NCI-H82 (cell line): Measurements from ENCODE around the gene GNB1.

ENCODE experiments used
- DNase-seq: peaks from one replicate; lab custom pipeline; 2025; lab: John Stamatoyannopoulos, UW

Gene GNB1

GRCh38 chr1:1781526-1781903 is 109.4 kb downstream of the GNB1 start:
- peak; percentile 57 for DNase-seq

DNA sequence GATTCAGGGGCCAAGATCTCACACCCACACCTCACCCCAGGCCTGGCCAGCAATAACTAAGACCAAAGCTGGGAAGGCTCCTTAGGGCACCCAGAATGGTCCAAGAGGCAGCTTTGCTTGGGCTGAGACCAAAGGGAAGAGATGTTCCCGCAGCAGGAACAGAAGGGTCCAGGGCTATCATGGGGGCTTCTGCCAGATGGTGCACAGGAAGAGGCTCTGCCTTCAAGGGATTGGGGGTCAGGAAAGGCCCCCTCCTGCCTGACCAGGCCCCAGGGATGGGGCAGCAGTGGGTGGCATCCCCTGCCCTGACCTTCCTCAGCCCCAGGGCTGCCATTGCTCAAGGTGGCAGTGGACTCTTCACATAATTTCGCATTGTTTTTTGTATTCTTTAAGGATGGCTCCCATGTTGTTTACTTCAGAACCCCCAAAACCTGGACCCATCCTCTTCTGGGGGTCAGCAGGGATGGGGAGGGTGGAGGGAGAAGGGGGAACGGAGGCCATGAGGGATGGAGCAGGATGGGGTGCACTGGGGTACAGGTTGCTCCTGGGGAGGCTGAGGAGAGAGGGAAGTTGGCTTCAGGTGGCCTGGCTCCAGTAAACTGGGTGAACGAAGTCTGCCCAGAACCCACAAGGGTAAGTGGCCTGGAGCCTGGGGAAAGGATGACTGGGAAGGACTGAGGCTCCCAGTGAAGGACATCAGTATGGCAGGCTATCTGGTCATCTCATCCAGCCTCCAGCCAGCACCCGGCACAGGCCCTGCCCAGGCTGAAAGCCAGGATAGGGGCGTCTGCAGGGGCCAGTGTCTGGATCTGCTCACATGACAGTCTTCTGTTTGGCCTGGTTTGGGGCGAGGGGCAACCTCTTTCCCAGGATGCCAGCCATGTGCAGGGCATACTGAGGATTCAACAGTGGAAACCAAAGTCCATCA is 110.0 kb downstream of the GNB1 start:
- DNase-seq: no peak

DNA sequence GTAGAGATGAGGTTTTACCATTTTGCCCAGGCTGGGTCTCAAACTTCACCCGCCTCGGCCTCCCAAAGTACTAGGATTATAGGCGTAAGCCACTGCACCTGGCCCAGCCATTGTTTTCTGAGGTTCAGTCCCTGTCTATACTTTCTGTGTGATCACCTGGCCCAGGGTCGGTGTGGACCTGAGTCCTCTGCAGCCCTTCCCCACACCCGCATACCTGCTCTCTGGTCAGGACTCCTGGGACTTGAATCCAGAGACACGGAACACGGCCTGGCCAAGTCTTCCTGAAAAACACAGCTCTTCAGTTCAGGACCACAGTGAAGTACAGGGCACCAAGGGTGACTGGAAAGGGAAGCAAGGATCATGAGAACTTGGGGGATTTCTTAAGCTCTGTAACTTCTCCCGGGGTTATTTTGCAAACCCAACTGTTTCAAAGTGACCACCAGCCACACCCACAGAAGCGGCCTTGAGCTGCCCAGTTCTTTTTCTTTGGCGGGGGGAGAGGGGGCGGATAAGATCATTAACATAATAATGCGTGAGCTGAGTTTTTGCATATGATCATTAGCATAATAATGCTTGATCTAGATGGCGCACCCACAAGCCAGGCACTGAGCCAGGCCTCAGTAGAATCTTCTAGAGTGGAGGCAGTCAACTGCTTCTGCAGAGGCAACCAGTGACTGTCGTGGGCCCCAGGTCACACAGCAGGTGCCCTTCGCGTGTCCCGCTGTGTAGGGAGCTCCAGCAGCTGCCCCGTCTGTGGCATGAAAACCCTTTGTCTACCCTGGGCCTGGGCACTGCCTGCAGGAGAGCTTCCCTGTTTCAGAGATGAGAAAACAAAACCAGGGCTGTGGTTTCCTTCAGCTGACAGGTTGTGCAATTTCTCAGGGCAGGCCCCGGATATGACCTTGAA is 110.9 kb downstream of the GNB1 start:
- peak; percentile 29 for DNase-seq

- no peak for DNase-seq
Observed at GRCh38 chr1:1779320-1779675, 111.6 kb downstream of the GNB1 start.

- DNase-seq: peak; percentile 83
Observed at GRCh38 chr1:1778663-1779319, 112.1 kb downstream of the GNB1 start.

- peak; percentile 83 for DNase-seq
Observed at GRCh38 chr1:1777950-1778662, 112.8 kb downstream of the GNB1 start, which contains the start of gene NADK. Gene NADK (minus strand): TSS chr1:1778470. CDS start chr1:1765406, 13,064 bp downstream.

- DNase-seq: peak; percentile 39
Observed at GRCh38 chr1:1777583-1777899, 113.3 kb downstream of the GNB1 start.

DNA sequence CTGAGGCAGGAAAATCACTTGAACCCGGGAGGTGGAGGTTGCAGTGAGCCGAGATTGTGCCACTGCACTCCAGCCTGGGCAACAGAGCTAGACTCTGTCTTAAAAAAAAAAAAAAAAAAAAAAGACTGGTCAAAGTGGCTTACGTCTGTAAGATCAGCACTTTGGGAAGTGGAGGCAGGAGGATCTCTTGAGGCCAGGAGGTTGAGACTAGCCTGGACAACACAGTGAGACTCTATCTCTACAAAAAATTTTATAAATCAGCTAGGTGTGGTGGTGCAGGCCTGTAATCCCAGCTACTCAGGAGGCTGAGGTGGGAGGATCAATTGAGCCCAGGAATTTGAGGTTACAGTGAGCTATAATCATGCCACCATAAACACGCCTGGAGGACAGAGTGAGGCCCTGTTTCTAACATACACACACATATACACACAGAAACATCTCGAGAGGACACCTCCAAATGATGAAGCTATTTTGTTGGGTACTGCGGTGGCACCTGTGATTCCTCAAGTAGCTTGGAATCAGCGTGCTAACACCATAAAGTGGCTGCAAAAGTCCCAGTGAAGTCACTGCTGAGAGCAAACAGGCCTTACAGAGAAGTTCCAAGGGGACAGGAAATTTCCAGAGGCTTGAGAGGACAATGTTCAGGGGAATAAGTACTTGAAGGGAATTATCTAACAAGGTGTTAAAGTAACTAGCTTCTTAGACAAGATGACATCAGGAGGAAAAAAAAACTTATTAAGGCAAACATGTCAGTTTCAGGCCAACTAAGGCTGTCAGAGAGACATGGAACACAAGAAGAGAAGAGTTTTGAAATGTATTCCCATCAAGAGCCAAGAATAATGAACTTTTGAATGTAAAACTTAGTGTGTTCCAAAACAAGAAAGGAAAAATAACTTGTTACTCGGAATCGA is 114.0 kb downstream of the GNB1 start:
- DNase-seq: peak; percentile 26

- peak; percentile 53 for DNase-seq
Observed at GRCh38 chr1:1775327-1776226, 115.3 kb downstream of the GNB1 start.

DNA sequence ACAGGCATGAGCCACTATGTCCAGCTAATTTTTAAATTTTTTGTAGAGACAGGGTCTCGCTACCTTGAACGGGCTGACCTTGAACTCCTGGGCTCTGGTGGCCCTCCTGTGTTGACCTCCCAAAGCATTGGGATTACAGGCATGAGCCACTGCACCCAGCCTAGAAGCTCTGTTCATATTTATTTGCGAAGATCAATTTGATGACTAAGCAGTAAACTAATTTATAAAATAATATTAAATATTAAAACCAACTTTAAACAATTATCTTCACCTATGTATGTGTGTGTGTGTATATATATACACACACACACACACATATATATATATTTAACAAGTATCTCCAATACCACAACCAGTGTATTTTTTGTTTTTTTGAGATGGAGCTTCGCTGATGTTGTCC is 117.0 kb downstream of the GNB1 start:
- DNase-seq: no peak

GRCh38 chr1:1771096-1771495 is 119.8 kb downstream of the GNB1 start:
- no peak for DNase-seq

DNA sequence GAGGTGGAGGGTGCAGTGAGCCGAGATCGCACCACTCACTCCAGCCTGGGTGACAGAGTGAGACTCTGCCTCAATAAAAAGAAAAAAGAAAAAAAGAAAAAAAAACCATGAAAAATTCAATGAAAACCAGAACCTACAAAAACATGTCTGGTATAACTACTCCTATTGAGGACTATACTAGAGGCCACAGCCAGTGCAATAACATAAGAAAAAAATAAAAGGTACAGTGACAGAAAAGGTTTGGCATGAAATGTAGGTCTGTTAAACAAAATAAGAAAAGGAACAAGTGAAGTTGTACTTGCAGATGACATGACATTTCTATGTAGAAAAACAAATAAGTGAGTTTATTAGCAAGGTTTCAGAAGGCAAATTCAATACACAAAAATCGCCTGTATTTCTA is 120.8 kb downstream of the GNB1 start:
- no peak for DNase-seq

DNA sequence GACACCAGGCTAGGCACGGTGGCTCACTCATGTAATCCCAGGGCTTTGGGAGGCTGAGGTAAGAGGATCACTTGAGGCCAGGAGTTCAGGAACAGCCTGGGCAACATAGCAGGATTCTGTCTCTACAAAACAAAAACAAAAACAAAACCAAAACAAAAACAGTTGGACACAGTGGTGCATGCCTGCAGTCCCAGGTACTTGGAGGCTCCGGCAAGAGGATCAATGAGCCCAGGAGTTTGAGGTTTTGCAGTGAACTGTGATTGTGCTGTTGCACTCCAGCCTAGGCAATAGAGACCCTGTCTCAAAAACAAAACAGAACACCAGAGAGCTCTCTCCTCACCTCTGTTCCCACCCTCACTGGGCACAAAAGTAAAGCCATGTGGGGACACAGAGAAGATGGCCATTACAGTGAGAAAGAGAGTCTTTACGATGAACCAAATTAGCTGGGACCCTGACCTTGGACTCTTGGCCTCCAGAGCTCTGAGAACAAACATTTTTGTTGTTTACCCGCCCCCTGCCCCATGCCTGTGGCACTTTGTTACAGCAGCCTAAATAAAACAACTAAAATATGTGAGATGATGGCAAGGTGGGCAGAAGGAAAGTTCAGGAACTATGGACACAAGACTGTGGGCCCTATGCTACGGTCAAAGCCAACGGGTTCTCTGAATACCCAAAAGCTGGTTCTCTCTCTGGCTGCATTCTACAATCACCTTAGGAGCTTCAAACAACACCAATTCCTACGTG is 122.5 kb downstream of the GNB1 start:
- no peak for DNase-seq

DNA sequence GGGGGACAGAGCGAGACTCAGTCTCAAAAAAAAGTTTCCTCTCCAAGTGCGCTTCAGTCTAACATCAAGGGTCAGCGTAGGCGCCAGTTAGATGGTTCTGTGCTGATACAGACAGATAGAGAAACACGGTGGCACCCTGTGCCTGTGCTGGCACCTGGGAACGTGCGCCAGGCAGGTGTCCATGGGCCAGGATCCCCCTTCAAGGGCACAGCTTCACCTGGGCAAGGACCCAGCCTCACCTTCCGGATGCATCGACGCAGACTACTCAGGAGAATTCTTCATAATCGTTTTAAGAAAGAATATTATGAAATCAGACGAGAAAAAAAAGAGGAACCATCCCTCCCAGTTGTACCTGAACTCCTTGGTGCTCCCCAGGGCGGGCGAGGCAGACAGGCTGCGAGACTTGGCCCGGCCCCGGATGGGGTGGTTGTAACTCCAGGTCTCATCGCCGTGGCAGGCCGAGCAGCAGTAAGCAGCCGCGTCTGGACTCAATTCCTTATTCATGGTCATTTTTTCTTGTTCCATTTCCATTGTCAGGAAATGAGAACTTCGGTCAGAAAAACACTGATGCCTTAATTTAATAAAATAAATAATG is 125.9 kb downstream of the GNB1 start:
- no peak for DNase-seq

DNA sequence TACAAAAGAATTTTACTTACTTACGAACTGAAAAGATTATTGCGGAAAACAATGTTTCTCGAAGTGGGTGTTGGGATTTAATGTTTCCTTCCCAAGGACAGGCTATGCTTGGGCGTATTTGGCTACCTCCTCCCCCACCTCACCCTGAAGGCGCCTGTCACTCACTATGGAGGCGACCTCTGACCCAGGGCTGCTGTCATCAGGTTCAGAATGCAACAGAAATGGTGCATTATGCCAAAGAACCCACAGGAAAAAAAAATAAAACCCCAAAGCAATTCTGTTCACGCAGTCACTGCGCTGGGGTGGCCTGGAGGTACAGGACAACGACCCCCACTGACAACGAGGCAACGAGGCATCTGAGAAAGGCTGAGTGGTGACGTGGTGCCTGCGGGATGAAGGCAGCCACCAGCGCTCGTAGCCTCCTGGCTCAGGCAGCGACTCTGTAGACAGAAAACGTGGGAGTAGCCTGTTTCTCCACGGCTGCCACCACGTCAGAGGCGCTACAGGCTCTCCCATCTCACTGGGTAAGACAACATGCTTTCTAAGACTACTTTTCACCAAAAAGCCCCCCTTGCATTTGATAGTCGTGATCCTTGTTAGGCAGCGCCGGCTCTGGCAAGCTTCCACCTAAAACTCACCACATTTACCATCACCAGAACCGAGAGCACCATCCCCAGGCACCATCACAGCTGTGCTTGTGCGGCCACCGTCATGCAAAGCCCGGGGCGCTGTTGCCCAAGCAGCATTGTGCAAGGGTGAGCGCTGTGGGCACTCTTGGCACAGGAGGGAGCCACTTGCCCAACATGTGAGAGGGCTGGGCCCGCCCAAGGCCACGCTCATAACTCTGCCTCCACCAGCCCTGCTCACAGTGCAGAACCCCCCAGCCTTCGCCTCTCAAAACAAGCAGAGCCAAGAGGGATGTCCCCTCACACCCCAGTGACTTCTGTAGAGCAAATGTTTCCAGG is 126.9 kb downstream of the GNB1 start:
- DNase-seq: no peak

DNA sequence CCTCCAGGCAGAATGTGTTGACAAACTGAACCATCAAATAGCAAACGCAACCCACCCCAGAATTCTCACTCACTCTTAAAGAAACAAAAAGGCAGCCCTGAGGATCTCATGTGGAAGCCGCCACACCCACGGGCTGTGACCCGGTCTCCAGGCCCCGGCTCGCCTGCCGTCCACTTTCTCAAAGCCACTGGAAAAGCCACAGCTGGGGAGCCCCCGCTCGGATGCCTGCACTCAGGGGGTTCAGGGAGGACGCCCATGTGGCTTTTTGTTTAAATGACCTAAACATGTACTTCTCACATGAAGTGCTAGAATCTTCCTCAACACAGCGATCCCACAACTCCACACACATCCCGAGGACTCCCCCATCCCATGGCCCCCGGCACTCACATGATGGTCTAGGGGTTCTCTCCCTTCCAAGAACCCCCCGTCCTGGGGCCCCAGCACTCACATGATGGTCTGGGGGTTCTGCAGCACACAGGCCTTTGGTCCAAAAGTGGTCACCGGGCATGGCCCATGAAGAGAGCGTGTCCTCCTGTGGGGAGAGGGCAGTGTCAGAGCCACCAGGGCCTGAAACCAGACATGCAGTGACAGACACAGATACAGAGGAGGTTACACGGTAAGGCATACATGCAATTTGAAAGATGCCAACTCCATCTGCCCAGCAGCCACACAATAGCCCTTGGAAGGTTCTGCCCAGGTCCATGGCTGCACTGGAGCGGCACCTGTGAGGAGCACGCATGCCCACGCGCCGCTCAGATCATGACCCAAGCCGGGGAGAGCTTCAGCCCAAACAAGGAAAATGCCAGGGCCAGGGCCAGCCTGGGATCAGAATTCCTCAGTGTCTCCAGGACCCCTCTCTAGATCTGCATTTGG is 129.1 kb downstream of the GNB1 start:
- no peak for DNase-seq
